ENCODE data around the gene MACROD2.

Gene MACROD2

DNA sequence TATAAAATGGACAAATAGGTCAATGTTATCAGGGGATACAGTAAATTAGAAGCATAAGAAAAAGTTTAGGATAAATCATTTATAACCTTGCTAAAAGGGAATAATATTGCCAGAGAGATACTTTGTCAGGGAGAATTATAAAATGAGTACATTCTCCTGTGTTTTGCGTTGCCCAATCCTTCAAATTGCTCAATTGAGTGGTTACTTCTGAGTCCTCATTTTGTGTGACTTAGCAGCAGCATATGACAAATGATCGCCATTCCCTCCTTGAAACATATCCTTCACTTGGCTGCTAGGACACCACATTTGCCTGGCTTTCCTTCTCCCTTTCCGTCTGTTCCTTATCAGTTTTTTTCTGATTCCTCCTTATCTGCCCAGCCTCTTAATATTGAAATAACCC, 448.8 kb downstream of the MACROD2 start:
- no peak for DNase-seq (ENCODE audit: low read depth, low spot score)
- no peak overlapping the region for H3K4me3 ChIP-seq (ENCODE audit: low read depth, low read length)
- TF ChIP-seq, protein P1, sequence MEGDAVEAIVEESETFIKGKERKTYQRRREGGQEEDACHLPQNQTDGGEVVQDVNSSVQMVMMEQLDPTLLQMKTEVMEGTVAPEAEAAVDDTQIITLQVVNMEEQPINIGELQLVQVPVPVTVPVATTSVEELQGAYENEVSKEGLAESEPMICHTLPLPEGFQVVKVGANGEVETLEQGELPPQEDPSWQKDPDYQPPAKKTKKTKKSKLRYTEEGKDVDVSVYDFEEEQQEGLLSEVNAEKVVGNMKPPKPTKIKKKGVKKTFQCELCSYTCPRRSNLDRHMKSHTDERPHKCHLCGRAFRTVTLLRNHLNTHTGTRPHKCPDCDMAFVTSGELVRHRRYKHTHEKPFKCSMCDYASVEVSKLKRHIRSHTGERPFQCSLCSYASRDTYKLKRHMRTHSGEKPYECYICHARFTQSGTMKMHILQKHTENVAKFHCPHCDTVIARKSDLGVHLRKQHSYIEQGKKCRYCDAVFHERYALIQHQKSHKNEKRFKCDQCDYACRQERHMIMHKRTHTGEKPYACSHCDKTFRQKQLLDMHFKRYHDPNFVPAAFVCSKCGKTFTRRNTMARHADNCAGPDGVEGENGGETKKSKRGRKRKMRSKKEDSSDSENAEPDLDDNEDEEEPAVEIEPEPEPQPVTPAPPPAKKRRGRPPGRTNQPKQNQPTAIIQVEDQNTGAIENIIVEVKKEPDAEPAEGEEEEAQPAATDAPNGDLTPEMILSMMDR (IDR thresholded peaks at IDR 0.05; ENCODE audit: insufficient read depth, low read length, missing control alignments): no peak
- POLR2A ChIA-PET: no interaction called here
- CTCF ChIA-PET: no interaction called here

DNA sequence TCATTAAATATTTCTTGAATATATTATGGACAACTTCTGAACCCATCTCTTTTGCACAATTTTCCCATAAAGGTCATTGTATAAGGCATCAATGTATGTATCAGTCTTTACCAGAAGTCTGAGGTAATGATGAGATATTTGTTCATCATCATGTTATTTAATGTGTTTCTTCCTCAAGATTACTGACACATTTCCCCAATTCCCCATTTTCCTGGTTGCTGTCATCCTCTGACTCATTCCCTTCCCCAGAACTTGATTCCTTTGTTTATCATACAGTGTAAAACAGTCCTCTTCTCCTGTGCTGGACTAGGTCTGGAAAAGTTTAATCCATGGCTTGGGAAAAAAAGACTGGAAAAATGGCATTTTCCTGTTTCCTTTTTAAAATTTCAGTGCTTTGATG, 450.0 kb downstream of the MACROD2 start:
- CTCF ChIA-PET: no interaction called here
- POLR2A ChIA-PET: no interaction called here
- H3K4me3 ChIP-seq (ENCODE audit: low read depth, low read length): no peak overlapping the region
- no peak for DNase-seq (ENCODE audit: low read depth, low spot score)
- TF ChIP-seq, protein P1 (IDR thresholded peaks at IDR 0.05; ENCODE audit: insufficient read depth, low read length, missing control alignments): no peak

DNA sequence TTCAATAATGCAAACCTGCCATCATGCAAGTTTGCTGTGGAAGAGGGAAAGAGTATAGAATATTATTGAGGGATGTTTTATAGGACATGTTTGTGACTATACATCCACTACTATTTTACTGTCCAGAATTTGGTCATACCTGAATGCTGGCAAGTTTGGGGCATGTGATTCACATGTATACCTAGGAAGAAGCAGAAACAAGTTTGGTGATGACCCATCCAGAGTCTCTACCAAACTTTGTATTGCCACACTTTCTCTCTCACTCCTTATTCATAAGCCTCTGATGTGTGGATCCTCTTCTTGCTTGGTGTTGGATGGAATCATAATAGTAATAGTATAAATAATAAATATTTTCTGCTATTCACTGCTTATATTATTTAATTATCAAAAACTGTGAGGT, 450.6 kb downstream of the MACROD2 start:
- DNase-seq (ENCODE audit: low read depth, low spot score): no peak
- TF ChIP-seq, protein P1 (IDR thresholded peaks at IDR 0.05; ENCODE audit: insufficient read depth, low read length, missing control alignments): no peak
- no peak overlapping the region for H3K4me3 ChIP-seq (ENCODE audit: low read depth, low read length)
- POLR2A ChIA-PET: no interaction called here
- CTCF ChIA-PET: no interaction called here

DNA sequence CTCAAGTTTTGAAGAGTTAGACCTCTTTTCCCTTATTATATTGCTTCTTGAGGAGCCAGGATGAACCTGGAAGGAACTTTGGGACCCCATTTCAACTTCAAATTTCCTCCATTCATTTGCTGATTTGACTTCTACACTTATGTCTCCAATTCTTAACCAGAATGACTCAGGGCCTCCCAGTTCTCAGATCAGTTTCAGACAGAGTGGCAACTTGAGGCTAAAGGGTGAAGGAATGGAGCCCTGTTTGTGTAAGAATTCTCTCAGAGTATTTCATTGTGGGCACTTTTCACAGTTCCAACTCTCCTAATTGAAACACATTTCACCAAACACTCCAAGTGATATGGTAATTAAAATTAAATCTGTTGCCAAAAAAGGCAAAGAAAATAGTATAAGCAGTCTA, 451.1 kb downstream of the MACROD2 start:
- ChIA-PET CTCF (no interaction called here), POLR2A (no interaction called here)
- DNase-seq (ENCODE audit: low read depth, low spot score): no peak

DNA sequence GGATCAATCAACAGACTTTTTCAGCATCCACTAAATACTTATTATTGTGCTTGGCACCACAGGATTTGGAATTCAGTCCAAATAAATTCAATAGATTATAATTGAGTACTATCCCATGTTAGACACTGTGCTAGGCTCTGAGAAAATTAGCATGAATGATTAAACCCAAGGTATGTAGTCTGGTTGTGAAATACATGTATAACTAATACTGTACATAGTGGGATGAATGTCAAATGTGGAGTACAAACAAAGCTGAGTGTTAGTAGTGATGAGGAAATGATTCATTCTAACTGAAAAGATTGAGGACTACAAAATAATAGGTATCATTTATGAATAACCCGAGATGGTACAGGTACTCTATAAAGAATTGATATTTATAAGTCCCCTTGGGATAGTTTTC, 454.0 kb downstream of the MACROD2 start:
- POLR2A ChIA-PET: no interaction called here
- CTCF ChIA-PET: no interaction called here
- TF ChIP-seq, protein P1 (IDR thresholded peaks at IDR 0.05; ENCODE audit: insufficient read depth, low read length, missing control alignments): no peak
- H3K4me3 ChIP-seq (ENCODE audit: low read depth, low read length): no peak overlapping the region
- DNase-seq (ENCODE audit: low read depth, low spot score): no peak

More for the DNA sequence above, 451.1 kb downstream of the MACROD2 start:
- no peak overlapping the region for H3K4me3 ChIP-seq (ENCODE audit: low read depth, low read length)
- TF ChIP-seq, protein P1 (IDR thresholded peaks at IDR 0.05; ENCODE audit: insufficient read depth, low read length, missing control alignments): no peak

DNA sequence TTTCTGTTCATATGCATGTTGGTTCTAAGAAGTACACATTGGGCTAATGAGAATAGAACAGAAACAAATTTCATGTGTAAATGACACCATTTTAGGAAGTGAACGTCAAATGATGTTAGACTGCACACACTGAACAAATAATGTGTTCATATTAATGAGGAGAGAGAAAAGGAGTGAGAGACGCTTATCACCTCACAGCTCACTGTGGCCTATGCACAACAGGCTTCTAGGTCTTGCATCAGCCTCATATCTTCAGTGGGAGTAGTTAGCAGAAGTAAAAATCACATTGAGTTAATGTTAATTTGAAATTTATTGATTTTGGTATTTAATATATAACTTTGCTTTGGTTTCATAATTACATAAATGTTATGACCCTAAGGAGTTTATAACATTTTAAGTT, 454.9 kb downstream of the MACROD2 start:
- CTCF ChIA-PET: no interaction called here
- POLR2A ChIA-PET: no interaction called here
- TF ChIP-seq, protein P1 (IDR thresholded peaks at IDR 0.05; ENCODE audit: insufficient read depth, low read length, missing control alignments): no peak
- H3K4me3 ChIP-seq (ENCODE audit: low read depth, low read length): no peak overlapping the region
- DNase-seq (ENCODE audit: low read depth, low spot score): no peak
